B cell (primary cell): ENCODE results near the gene ZSWIM4. TPM values are rescaled to one million over a fixed set of nuclear protein-coding genes. Genes with fewer than 3 reads are reported as not detected.

ENCODE experiments used
- ATAC-seq: fragments of 200-7000 bp; cut with Tn5 transposase; one replicate; pipeline ENCODE4 v1.10.0; 2021; ENCODE audit warnings: low read depth, mild to moderate bottlenecking, moderate number of reproducible peaks, moderate library complexity
- CTCF ChIA-PET: fragments of 350-600 bp; sonication (Branson Sonifier 250); formaldehyde crosslinking; loops from one replicate; lab custom pipeline; 2021; ENCODE audit warnings: antibody characterized with exemption, inconsistent platforms; lab: Charles Lee
- POLR2A ChIA-PET: fragments of 350-600 bp; sonication (Branson Sonifier 250); formaldehyde crosslinking; loops from one replicate; lab custom pipeline; 2021; ENCODE audit warnings: antibody characterized with exemption; lab: Charles Lee
- DNase-seq: peaks from one replicate; pipeline ENCODE4 v3.0.0; 2013
- H2AFZ ChIP-seq: 2 replicates; pipeline ENCODE4 v1.6.1; 2012; ENCODE audit warnings: mild to moderate bottlenecking, low read depth, low read length; ENCODE audit not compliant: insufficient read depth, poor library complexity, severe bottlenecking
- H3K27ac ChIP-seq, 2 donors: 1 replicate in 1 of 2; 2 replicates in 1 of 2; pipeline ENCODE4 v1.5.1; 2012 to 2013; ENCODE audit warnings: low read length in 2 of 2, mild to moderate bottlenecking in 2 of 2, moderate library complexity in 1 of 2
- H3K27me3 ChIP-seq, 4 experiments: fragments of 200-600 bp in 1 of 4; sonication (generic) in 1 of 4; replicated peaks in 1 of 4; 1 replicate in 2 of 4; 2 replicates in 2 of 4; pipeline versions ENCODE4 v1.6.1 to v1.7.0; 2013 to 2016; ENCODE audit warnings: low read length in 3 of 4, mild to moderate bottlenecking in 2 of 4, mixed read lengths in 1 of 4, moderate library complexity in 1 of 4; ENCODE audit not compliant: insufficient read depth in 4 of 4, control insufficient read depth in 3 of 4; ENCODE audit errors: control extremely low read depth in 1 of 4
- H3K36me3 ChIP-seq, 2 experiments: replicated peaks in 1 of 2; 1 replicate in 1 of 2; 2 replicates in 1 of 2; pipeline versions ENCODE4 v1.6.1 to v1.7.1; 2013; ENCODE audit warnings: low read length in 1 of 2; ENCODE audit not compliant: insufficient read depth in 2 of 2, control insufficient read depth in 1 of 2; ENCODE audit errors: control extremely low read depth in 1 of 2, extremely low read depth in 1 of 2
- H3K4me1 ChIP-seq, 2 donors: fragments of 200-600 bp in 1 of 2; sonication (generic) in 1 of 2; 1 replicate in 1 of 2; 2 replicates in 1 of 2; pipeline versions ENCODE4 v1.5.1 to v1.6.1; 2013 to 2017; ENCODE audit warnings: low read length in 2 of 2; ENCODE audit not compliant: control insufficient read depth in 2 of 2, insufficient read depth in 2 of 2
- H3K4me2 ChIP-seq: replicated peaks from 2 replicates; pipeline ENCODE3; 2012; ENCODE audit warnings: mild to moderate bottlenecking, low read depth, low read length; ENCODE audit not compliant: poor library complexity, severe bottlenecking
- H3K4me3 ChIP-seq, 5 experiments: fragments of 200-600 bp in 1 of 5; sonication (generic) in 1 of 5; 1 replicate in 3 of 5; 2 replicates in 2 of 5; pipeline versions ENCODE4 v1.5.1 to v1.7.0; 2011 to 2016; ENCODE audit warnings: low read length in 4 of 5, mild to moderate bottlenecking in 4 of 5, low read depth in 2 of 5, control low read depth in 1 of 5, moderate library complexity in 1 of 5; ENCODE audit not compliant: insufficient read depth in 1 of 5; ENCODE audit errors: control extremely low read depth in 1 of 5, extremely low read depth in 1 of 5
- H3K79me2 ChIP-seq: fragments of 200-600 bp; sonication (generic); one replicate; pipeline ENCODE4 v1.6.0; 2016; ENCODE audit warnings: low read length; ENCODE audit not compliant: control insufficient read depth, insufficient read depth
- H3K9ac ChIP-seq: fragments of 200-600 bp; sonication (generic); 2 replicates; pipeline ENCODE4 v1.6.1; 2017; ENCODE audit warnings: mild to moderate bottlenecking, low read length, moderate library complexity
- H3K9me3 ChIP-seq, 3 donors: one replicate each; pipeline versions ENCODE4 v1.6.1 to v1.7.1; 2013; ENCODE audit warnings: low read length in 2 of 3; ENCODE audit not compliant: control insufficient read depth in 2 of 3, insufficient read depth in 1 of 3; ENCODE audit errors: control extremely low read depth in 1 of 3
- H4K20me1 ChIP-seq: 2 replicates; pipeline ENCODE4 v1.6.0; 2012; ENCODE audit warnings: mild to moderate bottlenecking, low read length; ENCODE audit not compliant: insufficient read depth, control insufficient read depth, poor library complexity, severe bottlenecking
- H3K27ac Mint-ChIP-seq: one replicate; pipeline ENCODE4 v1.8.0; 2021; ENCODE audit warnings: mixed read lengths
- H3K27me3 Mint-ChIP-seq: one replicate; pipeline ENCODE4 v1.8.0; 2021; ENCODE audit warnings: mixed read lengths
- H3K4me1 Mint-ChIP-seq: one replicate; pipeline ENCODE4 v1.8.0; 2021; ENCODE audit warnings: mixed read lengths
- H3K4me3 Mint-ChIP-seq: one replicate; pipeline ENCODE4 v1.8.0; 2021; ENCODE audit warnings: mixed read lengths
- H3K9me3 Mint-ChIP-seq: one replicate; pipeline ENCODE4 v1.8.0; 2022; ENCODE audit warnings: mixed read lengths; ENCODE audit not compliant: insufficient read depth
- CTCF ChIP-seq: fragments of 200-600 bp; IDR thresholded peaks from one replicate; pipeline ENCODE4 v1.8.0; 2022; ENCODE audit warnings: antibody characterized with exemption, mild to moderate bottlenecking
- EZH2 ChIP-seq: IDR thresholded peaks from 2 replicates; pipeline ENCODE4 v1.6.1; 2012; ENCODE audit warnings: borderline replicate concordance, low read depth, mild to moderate bottlenecking, moderate library complexity, low read length; ENCODE audit not compliant: insufficient read depth, poor library complexity, severe bottlenecking
- WGBS: methylation state at CpG from one replicate; pipeline ENCODE4 v1.1.5; 2013; ENCODE audit warnings: missing lambda C conversion rate; ENCODE audit not compliant: insufficient coverage; 5-methylcytosine and 5-hydroxymethylcytosine counted together
- intact Hi-C: fragments of 100-400 bp; cut with micrococcal nuclease; formaldehyde crosslinking; loops from one replicate; pipeline ENCODE4 v1.10.0; 2022
- polyA plus RNA-seq: library from polyadenylated mRNA; depleted of rRNA; stranded (reverse); fragments of >200 nt; gene quantifications from 2 replicates; pipeline ENCODE4 v1.2.3, GENCODE V29; 2012
- total RNA-seq, 2 donors: library from RNA; stranded (reverse); fragments of 120-200 nt in 1 of 2; gene quantifications; 1 replicate in 1 of 2; 2 replicates in 1 of 2; pipeline versions ENCODE4 v1.2.3 to v1.2.4, GENCODE V29; 2013 to 2022

Gene ZSWIM4
- total and polyA plus RNA-seq, 2 donors (not counting 1 experiment from before 2014, with no cell fraction given): 2.6 to 10.6 TPM

GRCh38 chr19:13869281-13869680 lies 74.0 kb downstream of the ZSWIM4 start:
- CTCF ChIA-PET: interaction anchor here (0.7 kb wide), 2 partner anchors 163 to 229 kb away, joined by 3 read pairs; partner anchors contain the start of gene IL27RA

More at GRCh38 chr19:13869281-13869680, 74.0 kb downstream of the ZSWIM4 start:
- H3K4me3 ChIP-seq: no peak overlapping the region
- ATAC-seq: no peak
- DNase-seq: peak; percentile 29
- H3K27me3 ChIP-seq: peaks cover 0 to 75% (median 15%) of the 10 kb centered on the region in 4 experiments
- H3K4me3 Mint-ChIP-seq: no peak overlapping the region
- intact Hi-C loops: no loop called here
- POLR2A ChIA-PET: no interaction called here
- TF ChIP-seq EZH2 (no peak), CTCF (no peak)
- no peaks in the 10 kb centered on the region for H3K36me3 ChIP-seq
- peaks cover 46% of the 10 kb centered on the region for H3K27me3 Mint-ChIP-seq
- no peaks in the 10 kb centered on the region for H4K20me1 ChIP-seq
- H3K4me1 ChIP-seq: peaks cover 27% of the 10 kb centered on the region in 2 donors
- no peak overlapping the region for H3K4me2 ChIP-seq
- H3K9me3 ChIP-seq: peaks cover 0 to 12% (median 0%) of the 10 kb centered on the region in 3 donors
- no peaks in the 10 kb centered on the region for H3K79me2 ChIP-seq
- H3K27ac Mint-ChIP-seq: no peak overlapping the region
- 86% methylated on average over 13 of the region's 13 CpGs for WGBS
- no peak overlapping the region for H3K9ac ChIP-seq
- no peak overlapping the region for H2AFZ ChIP-seq
- H3K9me3 Mint-ChIP-seq: no peaks in the 10 kb centered on the region
- peaks cover 18% of the 10 kb centered on the region for H3K4me1 Mint-ChIP-seq
- H3K27ac ChIP-seq: no peak overlapping the region
